HG03575 (cell line): Measurements from ENCODE around the gene RPGRIP1L.
"Not testable (repeated sequence)": the region's sequence is repeated elsewhere in the genome, so short reads cannot be mapped to it uniquely, and the experiment has no call there.

Source experiments
- ATAC-seq: cut with Tn5 transposase; IDR thresholded peaks from one replicate; pipeline ENCODE4 v1.9.1; 2021; ENCODE audit not compliant: unreplicated experiment, insufficient number of reproducible peaks, low FRiP score; ENCODE audit errors: extremely low read depth

RPGRIP1L gene

GRCh38 chr16:53714205-53715022, 10.8 kb upstream of the RPGRIP1L start:
- no peak for ATAC-seq

- ATAC-seq = no peak
Measured at GRCh38 chr16:53713403-53714204, 9.9 kb upstream of the RPGRIP1L start.

DNA sequence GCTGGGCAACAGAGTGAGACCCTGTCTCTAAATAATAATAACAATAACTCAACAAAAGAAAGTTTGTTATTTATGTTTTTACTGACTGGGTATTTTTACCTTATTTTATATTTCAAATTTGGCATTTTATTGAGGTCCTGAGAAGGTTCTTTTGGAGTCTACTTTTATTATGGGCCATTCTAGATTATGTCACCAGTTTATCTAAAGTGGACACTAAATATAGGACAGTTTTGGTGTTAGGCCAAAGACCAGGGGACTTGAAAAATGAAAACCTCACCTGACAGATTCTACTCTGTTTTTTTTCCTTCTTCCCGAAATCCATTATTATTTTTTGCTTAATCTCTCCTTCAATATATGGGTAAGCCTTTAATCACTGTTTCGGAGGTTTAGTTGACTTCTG, 8.4 kb upstream of the RPGRIP1L start:
- no peak for ATAC-seq

GRCh38 chr16:53711390-53711789, 7.7 kb upstream of the RPGRIP1L start:
- no peak for ATAC-seq

DNA sequence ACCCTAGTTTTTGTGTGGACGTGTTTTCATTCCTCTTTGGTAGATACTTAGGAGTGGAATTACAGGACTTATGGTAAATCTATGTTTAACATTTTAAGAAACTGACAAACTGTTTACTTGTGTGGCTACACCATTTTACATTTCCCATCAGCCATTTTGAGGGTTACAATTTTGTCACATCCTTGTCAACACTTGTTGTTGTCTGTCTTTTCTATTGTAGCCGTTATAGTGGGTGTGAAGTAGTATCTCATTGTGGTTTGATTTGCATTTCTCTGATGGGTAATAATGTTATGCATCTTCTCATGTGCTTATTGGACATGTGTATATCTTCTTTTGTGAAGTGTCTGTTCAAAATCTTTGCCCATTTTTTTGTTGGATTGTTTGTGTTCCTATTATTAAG, 4.8 kb upstream of the RPGRIP1L start:
- ATAC-seq = no peak

DNA sequence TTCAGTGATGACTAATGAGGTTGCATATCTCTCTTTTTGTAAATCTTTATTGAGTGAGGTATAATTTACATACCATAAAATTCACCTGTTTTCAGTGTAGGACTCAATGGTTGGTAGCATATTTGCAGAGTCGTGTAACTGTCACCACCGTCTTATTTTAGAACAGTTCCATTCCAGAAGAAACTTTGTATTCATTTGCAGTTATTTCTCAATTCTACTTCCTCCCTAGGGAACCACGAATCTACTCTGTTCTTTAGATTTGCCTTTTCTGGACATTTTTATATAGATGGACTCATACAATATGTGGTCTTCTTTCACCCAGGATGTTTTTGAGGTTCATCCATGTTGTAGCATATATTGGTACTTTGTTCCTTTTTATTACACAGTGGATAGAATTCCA, 4.0 kb upstream of the RPGRIP1L start:
- no peak for ATAC-seq

DNA sequence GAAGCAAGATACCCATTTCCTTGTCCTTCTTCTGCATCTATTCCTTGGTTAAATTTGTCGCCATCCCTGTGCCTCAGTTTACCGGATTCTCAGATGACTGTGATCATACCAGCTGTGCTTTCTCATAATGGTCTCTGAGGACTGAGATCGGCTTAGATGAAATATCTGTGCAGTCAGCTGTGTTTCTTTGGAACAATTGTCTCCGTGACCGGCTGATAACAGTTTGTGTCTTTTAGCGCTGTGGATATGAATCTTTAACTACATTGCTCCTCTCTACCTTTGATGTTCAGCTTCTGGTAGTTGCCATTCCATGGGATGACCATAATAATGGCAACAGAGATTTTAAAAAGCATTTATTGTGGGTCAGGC, 770 bp upstream of the RPGRIP1L start:
- ATAC-seq = no peak

- ATAC-seq = not testable (repeated sequence)
Measured at GRCh38 chr16:53698271-53698670, 5.4 kb downstream of the RPGRIP1L start.

DNA sequence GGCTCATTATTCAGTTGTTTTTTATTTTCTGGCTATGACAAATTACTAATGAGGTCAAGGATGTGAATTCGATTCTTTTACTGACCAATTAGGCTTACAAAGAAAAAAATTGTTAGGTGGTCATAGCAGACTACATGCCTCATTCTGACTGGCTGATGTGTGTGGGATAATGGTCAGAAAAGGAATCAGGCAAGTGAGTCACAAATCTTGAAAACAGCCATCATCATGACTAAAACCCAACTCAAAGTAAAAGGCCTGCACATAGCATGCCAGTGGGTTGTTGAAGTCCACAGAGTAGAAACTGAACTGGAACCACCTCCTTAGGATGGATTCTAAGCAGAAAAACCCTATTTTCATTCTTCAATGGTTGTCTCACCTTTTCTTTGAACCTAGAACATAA, 8.6 kb downstream of the RPGRIP1L start:
- ATAC-seq = no peak

DNA sequence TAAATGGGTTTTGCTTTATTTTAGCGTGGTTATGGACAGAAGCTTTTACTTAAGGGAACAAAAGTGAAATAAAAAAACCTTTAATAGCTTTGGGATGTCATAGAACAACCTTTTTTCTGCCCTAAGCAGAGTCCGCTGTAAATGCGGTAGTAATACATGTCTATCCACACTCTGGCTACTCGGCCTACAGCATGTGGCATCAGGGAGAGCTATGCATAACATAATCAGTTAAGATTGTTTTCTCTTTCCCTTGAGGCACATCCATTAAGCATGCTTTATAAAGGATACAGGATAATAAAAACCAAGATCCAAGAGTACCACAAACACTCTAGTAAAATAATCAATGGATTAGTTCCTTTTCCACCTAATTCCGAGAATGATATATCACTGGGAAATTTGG, 10.3 kb downstream of the RPGRIP1L start:
- ATAC-seq = no peak

- no peak for ATAC-seq
Measured at GRCh38 chr16:53692146-53692545, 11.5 kb downstream of the RPGRIP1L start.

- ATAC-seq = no peak
Measured at GRCh38 chr16:53690771-53691170, 12.9 kb downstream of the RPGRIP1L start.

GRCh38 chr16:53689636-53690035, 14.0 kb downstream of the RPGRIP1L start:
- ATAC-seq = no peak

GRCh38 chr16:53686710-53687109, 16.9 kb downstream of the RPGRIP1L start:
- no peak for ATAC-seq

- ATAC-seq = not testable (repeated sequence)
Measured at GRCh38 chr16:53685334-53685733, 18.3 kb downstream of the RPGRIP1L start.

GRCh38 chr16:53681354-53681753, 22.3 kb downstream of the RPGRIP1L start:
- ATAC-seq = no peak

DNA sequence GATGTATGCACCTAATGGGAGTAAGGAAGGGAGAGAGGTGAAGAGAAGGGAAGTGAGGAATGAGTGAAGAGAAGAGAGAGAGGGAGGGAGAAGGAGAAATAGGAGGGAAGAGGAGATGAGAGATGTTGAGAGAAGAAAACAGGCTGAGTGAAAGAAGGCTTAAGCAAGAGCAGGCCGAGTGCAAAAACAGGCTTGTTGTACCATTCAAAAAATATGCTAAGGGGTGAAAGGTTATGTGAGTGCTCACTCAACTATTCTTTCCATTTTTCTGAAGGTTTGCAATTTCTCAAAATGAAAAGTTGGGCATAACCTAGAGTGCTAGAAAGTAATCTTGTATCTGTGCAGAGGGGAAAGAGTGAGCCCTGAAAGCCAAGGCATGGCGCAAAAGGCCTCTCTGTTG, 22.9 kb downstream of the RPGRIP1L start:
- ATAC-seq = no peak

DNA sequence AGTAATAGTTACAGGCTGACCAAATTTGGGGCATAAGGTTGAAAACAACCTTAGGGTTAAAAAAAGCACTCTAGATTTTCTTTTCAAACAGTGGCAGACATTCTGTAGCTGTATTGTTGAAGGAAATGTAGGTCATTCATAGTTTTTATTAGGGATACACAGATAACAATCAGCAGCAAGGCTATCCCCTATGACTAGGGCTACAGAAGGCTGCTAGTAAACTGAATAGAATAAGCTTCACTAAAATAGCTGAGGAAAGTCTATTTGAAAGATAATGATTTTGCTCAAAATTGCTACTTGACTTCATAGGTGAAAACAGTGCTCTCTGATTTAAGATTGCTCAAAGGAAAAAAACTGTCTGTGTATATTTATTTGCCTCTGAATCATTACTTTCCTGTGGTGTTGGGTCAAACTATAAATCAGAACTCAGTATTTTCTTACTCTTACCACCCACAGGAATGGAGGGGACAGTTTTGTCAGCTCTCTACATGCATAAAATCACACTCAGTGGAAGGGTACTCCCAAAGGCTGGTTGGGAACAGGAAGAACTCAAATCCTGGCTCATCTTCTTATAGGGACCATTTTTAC, 24.8 kb downstream of the RPGRIP1L start:
- ATAC-seq = no peak

DNA sequence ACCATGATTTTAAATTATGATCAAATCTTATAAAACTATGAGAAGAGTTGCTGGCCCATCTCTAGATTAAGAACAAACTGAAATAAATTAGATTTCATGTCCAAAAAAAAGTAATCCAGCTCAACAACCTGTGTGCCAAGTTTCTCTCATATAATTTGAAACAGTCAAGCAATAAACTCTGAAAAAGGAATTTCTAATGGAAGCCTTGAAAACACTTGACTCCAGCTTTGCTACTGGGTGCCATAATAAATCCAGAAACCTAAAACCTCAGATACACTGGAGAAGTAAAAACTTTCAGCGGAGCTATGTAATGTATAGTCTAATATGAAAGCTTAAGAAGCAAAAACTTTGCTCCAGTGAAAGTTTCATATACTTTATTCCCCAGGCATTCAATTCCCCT, 25.5 kb downstream of the RPGRIP1L start:
- no peak for ATAC-seq

DNA sequence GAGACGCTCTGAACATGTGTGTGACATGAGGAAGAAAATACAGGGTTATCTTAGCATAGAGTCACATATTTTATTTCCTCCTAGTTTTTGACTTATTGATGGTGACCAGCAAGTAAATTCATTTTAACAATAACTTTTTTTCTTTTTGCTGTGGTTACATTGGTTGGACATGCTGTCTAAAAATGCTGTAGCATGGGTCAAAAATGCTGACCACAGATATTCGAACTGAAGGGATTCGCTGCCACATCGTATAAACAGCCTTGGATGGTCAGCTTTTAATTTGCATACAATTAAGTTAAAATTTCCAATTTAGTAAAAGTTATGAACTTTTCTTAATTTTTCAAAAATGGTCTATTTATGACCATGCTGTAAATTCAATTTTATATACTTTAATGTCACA, 30.5 kb downstream of the RPGRIP1L start:
- ATAC-seq = no peak
